HTERT RPE-1 (cell line): Measurements from ENCODE around the gene SLC7A6OS.
"Not testable (repeated sequence)": the region's sequence is repeated elsewhere in the genome, so short reads cannot be mapped to it uniquely, and the experiment has no call there.

ENCODE experiments used
- in situ Hi-C: fragments of 300-500 bp; cut with MboI; formaldehyde crosslinking; loops from 4 replicates; pipeline ENCODE4 v1.14.3; 2020; ENCODE audit warnings: low sequenced_read_pairs

SLC7A6OS gene

GRCh38 chr16:68299571-68300453, 10.9 kb downstream of the SLC7A6OS start:
- in situ Hi-C loops = no loop called here

- in situ Hi-C loops = no loop called here
Measured at GRCh38 chr16:68298907-68299561, 11.7 kb downstream of the SLC7A6OS start.

- in situ Hi-C loops = no loop called here
Measured at GRCh38 chr16:68298312-68298711, 12.4 kb downstream of the SLC7A6OS start.

- in situ Hi-C loops = no loop called here
Measured at GRCh38 chr16:68297908-68298307, 12.8 kb downstream of the SLC7A6OS start.

GRCh38 chr16:68296693-68297092, 14.1 kb downstream of the SLC7A6OS start:
- in situ Hi-C loops = no loop called here

- in situ Hi-C loops = no loop called here
Measured at GRCh38 chr16:68296291-68296690, 14.5 kb downstream of the SLC7A6OS start.

GRCh38 chr16:68292425-68292824, 18.3 kb downstream of the SLC7A6OS start:
- in situ Hi-C loops = no loop called here

GRCh38 chr16:68291227-68291626, 19.5 kb downstream of the SLC7A6OS start:
- in situ Hi-C loops = no loop called here

GRCh38 chr16:68290450-68290849, 20.3 kb downstream of the SLC7A6OS start:
- in situ Hi-C loops = no loop called here

GRCh38 chr16:68289621-68290329, 21.0 kb downstream of the SLC7A6OS start:
- in situ Hi-C loops = no loop called here

- in situ Hi-C loops = no loop called here
Measured at GRCh38 chr16:68289202-68289601, 21.5 kb downstream of the SLC7A6OS start.

- in situ Hi-C loops = not testable (repeated sequence)
Measured at GRCh38 chr16:68288796-68289195, 21.9 kb downstream of the SLC7A6OS start.

GRCh38 chr16:68288252-68288650, 22.5 kb downstream of the SLC7A6OS start:
- in situ Hi-C loops = no loop called here

- in situ Hi-C loops = no loop called here
Measured at GRCh38 chr16:68287276-68288251, 23.2 kb downstream of the SLC7A6OS start.

GRCh38 chr16:68286153-68287074, 24.3 kb downstream of the SLC7A6OS start:
- in situ Hi-C loops = no loop called here

- in situ Hi-C loops = no loop called here
Measured at GRCh38 chr16:68285683-68286082, 25.1 kb downstream of the SLC7A6OS start.

GRCh38 chr16:68284847-68285246, 25.9 kb downstream of the SLC7A6OS start:
- in situ Hi-C loops = no loop called here

- in situ Hi-C loops = no loop called here
Measured at GRCh38 chr16:68283801-68284598, 26.7 kb downstream of the SLC7A6OS start.

GRCh38 chr16:68283346-68283745, 27.4 kb downstream of the SLC7A6OS start:
- in situ Hi-C loops = no loop called here
